NB4 (cell line): ENCODE measurements around the gene HLCS.

ENCODE experiments used
- POLR2A ChIP-seq: IDR thresholded peaks from 2 replicates; pipeline ENCODE4 v1.6.1; 2011; ENCODE audit warnings: mild to moderate bottlenecking; ENCODE audit not compliant: insufficient read length; ENCODE audit errors: extremely low read depth
- TF ChIP-seq, protein P1 (sequence below): IDR thresholded peaks from one replicate; pipeline ENCODE4 v1.5.1; 2012; ENCODE audit warnings: low read depth, low read length

DNA sequence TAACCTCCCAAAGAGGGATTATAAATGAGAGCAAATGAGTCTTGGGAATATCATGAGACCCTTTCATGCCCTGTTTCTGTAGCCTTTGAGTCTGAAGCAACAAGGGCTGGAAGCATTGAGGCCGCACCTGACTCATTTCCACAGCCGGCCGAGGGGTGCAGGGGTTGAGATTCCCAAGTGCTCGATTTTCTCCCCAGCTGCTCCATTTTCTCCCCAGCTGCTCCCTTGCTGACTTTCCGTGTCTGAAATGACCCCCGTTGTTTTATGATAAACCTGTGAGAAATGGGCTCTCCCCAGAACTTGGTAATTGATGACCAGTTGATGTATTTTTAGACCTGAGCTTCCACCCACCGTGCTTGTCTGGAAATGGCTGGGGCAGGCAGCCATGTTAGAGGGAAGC, 244.7 kb downstream of the HLCS start:
- TF ChIP-seq, protein P1, sequence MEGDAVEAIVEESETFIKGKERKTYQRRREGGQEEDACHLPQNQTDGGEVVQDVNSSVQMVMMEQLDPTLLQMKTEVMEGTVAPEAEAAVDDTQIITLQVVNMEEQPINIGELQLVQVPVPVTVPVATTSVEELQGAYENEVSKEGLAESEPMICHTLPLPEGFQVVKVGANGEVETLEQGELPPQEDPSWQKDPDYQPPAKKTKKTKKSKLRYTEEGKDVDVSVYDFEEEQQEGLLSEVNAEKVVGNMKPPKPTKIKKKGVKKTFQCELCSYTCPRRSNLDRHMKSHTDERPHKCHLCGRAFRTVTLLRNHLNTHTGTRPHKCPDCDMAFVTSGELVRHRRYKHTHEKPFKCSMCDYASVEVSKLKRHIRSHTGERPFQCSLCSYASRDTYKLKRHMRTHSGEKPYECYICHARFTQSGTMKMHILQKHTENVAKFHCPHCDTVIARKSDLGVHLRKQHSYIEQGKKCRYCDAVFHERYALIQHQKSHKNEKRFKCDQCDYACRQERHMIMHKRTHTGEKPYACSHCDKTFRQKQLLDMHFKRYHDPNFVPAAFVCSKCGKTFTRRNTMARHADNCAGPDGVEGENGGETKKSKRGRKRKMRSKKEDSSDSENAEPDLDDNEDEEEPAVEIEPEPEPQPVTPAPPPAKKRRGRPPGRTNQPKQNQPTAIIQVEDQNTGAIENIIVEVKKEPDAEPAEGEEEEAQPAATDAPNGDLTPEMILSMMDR, result no peak
- no peak for TF ChIP-seq POLR2A
